ENCODE measurements around the gene GRAMD1A.

DNA sequence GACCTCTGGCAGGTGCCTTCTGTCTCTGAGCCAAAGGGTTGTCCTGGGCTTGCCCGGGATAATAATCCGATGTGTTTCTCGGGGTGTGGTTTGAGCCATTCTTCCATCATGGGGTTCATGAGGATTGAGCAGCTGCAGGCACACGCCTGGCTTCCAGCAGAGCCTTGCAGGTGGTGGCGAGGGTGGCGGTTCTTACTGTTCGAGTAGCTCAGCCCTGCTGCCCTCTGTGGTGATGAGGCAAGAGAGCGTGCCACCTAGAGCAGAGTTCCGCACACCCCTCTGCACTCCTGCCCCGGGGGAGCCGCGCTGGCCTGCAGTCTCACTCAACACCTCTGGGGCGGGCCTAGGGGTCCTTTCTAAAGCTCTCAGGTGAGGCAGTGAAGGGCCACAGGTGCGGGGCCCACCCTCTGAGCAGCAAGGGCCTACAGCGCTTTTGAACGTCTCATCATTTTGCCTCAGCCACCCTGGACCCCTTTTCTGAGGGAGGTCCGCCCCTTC is 33.9 kb downstream of the GRAMD1A start:
- no peak for TF ChIP-seq CTCF (conservative IDR thresholded peaks at IDR 0.05)
- TF ChIP-seq ZFX (IDR thresholded peaks at IDR 0.05), result no peak
